Occipital lobe (tissue), 2 donors: Measurements from ENCODE around the gene TMOD1. TPM values are rescaled to one million over a fixed set of nuclear protein-coding genes. Genes with fewer than 3 reads are reported as not detected.
A peak's percentile ranks its signal among the peaks of the same experiment; 100 is the strongest.

ENCODE experiments used
- DNase-seq: peaks from one replicate; lab custom pipeline; 2025; lab: John Stamatoyannopoulos, UW
- total RNA-seq: library from RNA; depleted of rRNA; stranded (reverse); fragments of >200 nt; gene quantifications from one replicate; pipeline ENCODE4 v1.2.3, GENCODE V29; 2014

Gene TMOD1
- total RNA-seq, 1 donor from 2014 or later, result 22.8 TPM

GRCh38 chr9:97547098-97547829 lies 45.8 kb downstream of the TMOD1 start:
- no peak for DNase-seq

DNA sequence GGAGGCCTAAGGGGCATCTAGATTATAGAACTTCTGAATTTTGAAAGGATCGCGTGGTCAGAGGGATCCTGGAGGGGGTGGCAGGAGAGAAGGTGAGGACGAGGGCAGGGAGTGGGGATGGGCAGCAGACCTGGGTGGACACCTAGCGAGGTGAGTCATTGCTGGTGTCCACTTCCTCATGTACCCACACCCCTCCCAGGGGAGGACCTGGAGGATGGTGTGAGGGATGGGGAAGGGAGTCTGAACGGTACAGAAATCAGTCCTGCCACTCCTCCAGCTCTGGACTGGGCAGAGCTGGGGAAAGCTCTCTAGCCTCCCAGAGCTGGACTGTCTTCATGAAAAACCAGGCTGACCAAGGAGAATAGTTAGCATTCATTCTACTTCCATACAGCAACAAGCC lies 46.9 kb downstream of the TMOD1 start:
- no peak for DNase-seq

GRCh38 chr9:97548819-97549540 lies 47.5 kb downstream of the TMOD1 start:
- no peak for DNase-seq

GRCh38 chr9:97550386-97550785 lies 48.9 kb downstream of the TMOD1 start:
- DNase-seq, result no peak

DNA sequence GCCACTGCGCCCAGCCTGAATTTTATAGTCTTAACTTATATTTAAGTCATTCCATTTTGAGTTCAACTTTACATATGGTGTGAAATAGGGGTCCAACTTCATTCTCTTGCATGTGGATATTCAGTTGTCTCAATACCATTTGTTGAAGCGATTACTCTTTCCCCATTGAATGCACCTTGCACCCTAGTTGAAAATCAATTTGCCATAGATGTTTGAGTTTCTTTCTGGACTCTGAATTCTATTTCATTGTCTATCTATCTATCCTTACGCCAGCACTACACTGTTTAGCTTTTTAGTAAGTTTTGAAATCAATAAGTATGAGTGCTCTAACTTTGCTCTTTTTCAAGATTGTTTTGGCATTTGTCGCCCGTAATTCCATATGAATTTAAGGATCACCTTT lies 49.8 kb downstream of the TMOD1 start:
- no peak for DNase-seq

- DNase-seq, result no peak
These were observed 51.7 kb downstream of the TMOD1 start for GRCh38 chr9:97553141-97553540.

- no peak for DNase-seq
These were observed 52.4 kb downstream of the TMOD1 start for GRCh38 chr9:97553841-97554240.

DNA sequence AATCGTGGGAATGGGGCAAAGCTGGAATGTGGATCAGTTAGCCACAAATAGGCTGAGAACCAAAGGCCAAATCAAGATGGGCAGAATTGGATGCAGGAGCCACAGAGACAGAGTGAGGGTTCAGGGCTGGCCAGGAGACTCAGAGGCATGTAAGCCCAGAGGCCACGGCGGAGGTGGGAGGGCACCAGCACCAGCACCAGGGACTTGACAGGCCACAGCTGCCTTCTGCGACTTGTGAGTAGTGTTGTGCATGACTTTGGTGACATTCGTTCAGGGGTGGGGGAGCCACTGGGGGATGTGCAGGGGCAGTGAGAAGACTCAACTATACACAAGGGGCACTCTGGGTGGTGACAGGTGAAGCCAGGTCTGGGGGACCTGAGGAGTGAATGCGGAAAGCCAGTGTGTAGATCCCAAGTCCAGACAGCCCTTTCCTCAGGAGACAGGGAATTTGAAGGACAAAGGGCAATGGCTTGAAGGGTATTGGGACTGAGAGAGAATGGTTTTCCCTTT lies 53.2 kb downstream of the TMOD1 start:
- DNase-seq, result no peak

DNA sequence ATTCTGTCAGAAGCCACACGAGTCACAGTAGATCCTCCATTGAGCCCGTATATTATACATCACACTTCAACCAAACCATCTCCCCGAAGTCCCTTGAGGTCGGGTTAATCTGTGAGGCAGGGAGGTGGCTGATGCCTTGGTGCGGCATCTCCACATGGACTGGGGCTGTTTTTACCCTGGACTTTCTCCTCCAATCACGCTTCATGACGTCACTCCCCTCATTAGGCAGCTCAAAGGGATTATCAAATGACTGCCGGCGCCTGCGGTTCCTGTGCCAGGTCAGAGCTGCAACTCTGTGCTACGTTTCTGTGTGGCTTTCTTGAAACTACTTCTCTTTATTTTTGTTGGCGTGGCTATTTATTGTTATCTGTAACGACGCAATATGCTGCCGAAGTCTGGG lies 53.7 kb downstream of the TMOD1 start:
- no peak for DNase-seq

- no peak for DNase-seq
These were observed 54.7 kb downstream of the TMOD1 start for GRCh38 chr9:97556036-97556720.

GRCh38 chr9:97556721-97557605 lies 55.5 kb downstream of the TMOD1 start:
- DNase-seq, result no peak

GRCh38 chr9:97557606-97558095 lies 56.2 kb downstream of the TMOD1 start:
- peak; percentile 80 for DNase-seq

- DNase-seq, result no peak
These were observed 57.2 kb downstream of the TMOD1 start for GRCh38 chr9:97558701-97559101.

- peak; percentile 59 for DNase-seq
These were observed 57.6 kb downstream of the TMOD1 start for GRCh38 chr9:97559111-97559514.

DNA sequence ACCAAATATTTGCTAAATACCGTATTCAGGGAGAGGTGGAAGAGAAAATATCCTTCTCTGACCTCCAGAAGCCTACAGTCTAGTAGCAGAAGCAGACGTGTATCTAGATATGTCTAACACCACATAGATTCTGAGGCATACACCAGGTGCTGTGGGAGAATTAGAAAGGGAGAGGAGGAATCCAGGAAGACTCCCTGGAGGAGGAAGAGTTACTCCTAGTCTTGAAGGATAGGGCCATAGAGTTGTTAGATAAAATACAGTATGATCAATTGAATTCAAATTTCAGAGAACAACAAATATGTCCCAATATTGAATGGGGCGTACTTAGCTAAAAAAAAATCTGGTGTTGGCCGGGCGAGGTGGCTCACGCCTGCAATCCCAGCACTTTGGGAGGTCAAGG lies 58.7 kb downstream of the TMOD1 start:
- DNase-seq, result no peak

- DNase-seq, result no peak
These were observed 59.4 kb downstream of the TMOD1 start for GRCh38 chr9:97560851-97561250.

- DNase-seq, result no peak
These were observed 60.0 kb downstream of the TMOD1 start for GRCh38 chr9:97561501-97561900.

GRCh38 chr9:97562542-97562941 lies 61.1 kb downstream of the TMOD1 start:
- DNase-seq, result no peak

DNA sequence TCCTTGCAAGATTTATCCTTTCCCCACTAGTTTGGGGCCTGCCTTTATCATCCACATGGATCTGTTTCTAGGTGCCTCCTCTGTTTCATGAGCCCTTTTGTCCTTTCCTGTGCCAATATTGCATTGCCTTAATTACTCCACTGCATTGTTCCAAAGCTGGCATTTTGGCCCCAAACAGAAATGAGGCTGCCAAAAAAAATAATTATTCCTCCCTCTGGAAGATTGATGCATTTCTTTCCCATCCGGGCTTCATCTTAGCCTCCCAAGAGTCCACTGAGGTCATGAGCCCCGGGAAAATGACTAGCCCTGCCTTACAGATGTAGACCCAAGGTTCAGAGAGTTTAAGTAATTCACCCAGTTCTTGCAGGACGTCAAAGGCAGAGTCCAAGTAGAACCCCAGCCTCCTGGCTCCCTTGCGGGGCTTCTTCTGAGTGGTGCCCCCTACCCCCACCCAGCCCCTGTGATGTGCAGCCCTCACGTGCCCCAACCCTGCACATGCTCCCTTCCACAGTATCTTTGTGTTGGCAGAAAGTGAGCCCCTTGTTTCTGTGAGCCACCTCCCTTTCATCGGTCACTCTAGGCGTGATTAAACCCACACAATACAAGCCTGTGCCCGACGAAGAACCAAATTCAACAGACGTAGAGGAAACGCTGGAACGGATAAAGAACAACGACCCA lies 62.1 kb downstream of the TMOD1 start:
- DNase-seq, result no peak
